ENCODE results near the gene SWAP70.

GRCh38 chr11:9665749-9666148 lies 1.9 kb downstream of the SWAP70 start:
- no peak for TF ChIP-seq E2F6 (IDR thresholded peaks at IDR 0.05)
- TF ChIP-seq POLR2A (IDR thresholded peaks at IDR 0.05; ENCODE audit: control extremely low read depth in 1 of 2, low read depth in 2 of 2, low read length in 2 of 2): no peak
- no peak for TF ChIP-seq CTCF (IDR thresholded peaks at IDR 0.05; ENCODE audit: control extremely low read depth in 1 of 3, insufficient read depth in 1 of 3, low read depth in 1 of 3, low read length in 3 of 3)
- no peak for TF ChIP-seq USF2 (IDR thresholded peaks at IDR 0.05; ENCODE audit: low read length)
- no peak for TF ChIP-seq CHD2 (IDR thresholded peaks at IDR 0.05; ENCODE audit: low read length)
- no peak for TF ChIP-seq MAX (IDR thresholded peaks at IDR 0.05)
- no peak for TF ChIP-seq BRCA1 (IDR thresholded peaks at IDR 0.05; ENCODE audit: low read depth, low read length)
